Retina (tissue), 1 donor: Measurements from ENCODE around the gene NEMF.
"Not testable (repeated sequence)": the region's sequence is repeated elsewhere in the genome, so short reads cannot be mapped to it uniquely, and the experiment has no call there.

ENCODE experiments used
- DNase-seq: peaks from one replicate; pipeline ENCODE4 v3.0.0-alpha.2; 2016

Gene NEMF

GRCh38 chr14:49816118-49816517, 36.5 kb downstream of the NEMF start:
- not testable (repeated sequence) for DNase-seq

GRCh38 chr14:49808780-49809179, 43.8 kb downstream of the NEMF start:
- no peak for DNase-seq

GRCh38 chr14:49796025-49796424, 56.6 kb downstream of the NEMF start:
- DNase-seq: no peak

GRCh38 chr14:49792618-49793017, 60.0 kb downstream of the NEMF start:
- DNase-seq: no peak

GRCh38 chr14:49786315-49786714, 66.3 kb downstream of the NEMF start:
- DNase-seq: no peak

- no peak for DNase-seq
These were observed 69.1 kb downstream of the NEMF start for GRCh38 chr14:49783394-49784014.

GRCh38 chr14:49781040-49781439, 71.5 kb downstream of the NEMF start:
- DNase-seq: not testable (repeated sequence)

GRCh38 chr14:49778421-49778820, 74.2 kb downstream of the NEMF start:
- no peak for DNase-seq

GRCh38 chr14:49774106-49774505, 78.5 kb downstream of the NEMF start:
- DNase-seq: no peak

- DNase-seq: not testable (repeated sequence)
These were observed 80.9 kb downstream of the NEMF start for GRCh38 chr14:49771691-49772090.

- DNase-seq: no peak
These were observed 82.3 kb downstream of the NEMF start for GRCh38 chr14:49770212-49770817.

- DNase-seq: no peak
These were observed 82.9 kb downstream of the NEMF start for GRCh38 chr14:49769581-49770211.

GRCh38 chr14:49769171-49769570, 83.4 kb downstream of the NEMF start:
- no peak for DNase-seq

- DNase-seq: peak; percentile 83
These were observed 84.1 kb downstream of the NEMF start for GRCh38 chr14:49768301-49769121.

- DNase-seq: peak; percentile 94
These were observed 84.9 kb downstream of the NEMF start, which contains the start of gene KLHDC2 for GRCh38 chr14:49767571-49768300. KLHDC2 (plus strand) TSS chr14:49768153; CDS start chr14:49768469, 316 bp downstream.

GRCh38 chr14:49767270-49767570, 85.4 kb downstream of the NEMF start:
- DNase-seq: no peak

GRCh38 chr14:49766839-49767238, 85.7 kb downstream of the NEMF start:
- no peak for DNase-seq

- DNase-seq: no peak
These were observed 90.6 kb downstream of the NEMF start for GRCh38 chr14:49761839-49762551.

GRCh38 chr14:49755378-49755777, 97.2 kb downstream of the NEMF start:
- no peak for DNase-seq

- DNase-seq: no peak
These were observed 98.0 kb downstream of the NEMF start for GRCh38 chr14:49754570-49755097.

- DNase-seq: not testable (repeated sequence)
These were observed 106.1 kb downstream of the NEMF start for GRCh38 chr14:49746476-49746875.

- no peak for DNase-seq
These were observed 107.4 kb downstream of the NEMF start for GRCh38 chr14:49745191-49745590.
